HG03196 (cell line): ENCODE results near the gene WWOX.

Source experiments
- ATAC-seq: cut with Tn5 transposase; IDR thresholded peaks from one replicate; pipeline ENCODE4 v1.9.1; 2021; ENCODE audit not compliant: unreplicated experiment

The WWOX gene

GRCh38 chr16:78140818-78141466, 41.5 kb downstream of the WWOX start:
- no peak for ATAC-seq

- ATAC-seq: no peak
Measured at GRCh38 chr16:78142788-78143187, 43.3 kb downstream of the WWOX start.

GRCh38 chr16:78146807-78147206, 47.4 kb downstream of the WWOX start:
- no peak for ATAC-seq

- no peak for ATAC-seq
Measured at GRCh38 chr16:78147911-78148401, 48.5 kb downstream of the WWOX start.

- ATAC-seq: no peak
Measured at GRCh38 chr16:78150233-78150632, 50.8 kb downstream of the WWOX start.

GRCh38 chr16:78154729-78155461, 55.4 kb downstream of the WWOX start:
- no peak for ATAC-seq

- no peak for ATAC-seq
Measured at GRCh38 chr16:78155791-78156345, 56.4 kb downstream of the WWOX start.

- no peak for ATAC-seq
Measured at GRCh38 chr16:78161023-78161729, 61.7 kb downstream of the WWOX start.

- no peak for ATAC-seq
Measured at GRCh38 chr16:78163772-78164670, 64.6 kb downstream of the WWOX start.

- ATAC-seq: no peak
Measured at GRCh38 chr16:78170494-78170933, 71.1 kb downstream of the WWOX start.

- no peak for ATAC-seq
Measured at GRCh38 chr16:78175287-78175686, 75.8 kb downstream of the WWOX start.

GRCh38 chr16:78176435-78176834, 77.0 kb downstream of the WWOX start:
- ATAC-seq: no peak

- ATAC-seq: no peak
Measured at GRCh38 chr16:78177218-78177617, 77.8 kb downstream of the WWOX start.

GRCh38 chr16:78177987-78178386, 78.5 kb downstream of the WWOX start:
- ATAC-seq: no peak

GRCh38 chr16:78179666-78180065, 80.2 kb downstream of the WWOX start:
- ATAC-seq: no peak

- ATAC-seq: no peak
Measured at GRCh38 chr16:78180349-78180748, 80.9 kb downstream of the WWOX start.

GRCh38 chr16:78183437-78184237, 84.2 kb downstream of the WWOX start:
- no peak for ATAC-seq

GRCh38 chr16:78184238-78185183, 85.1 kb downstream of the WWOX start:
- ATAC-seq: no peak

GRCh38 chr16:78189121-78189520, 89.7 kb downstream of the WWOX start:
- no peak for ATAC-seq
